Measurements from ENCODE around the gene BMP5. TPM values are rescaled to one million over a fixed set of nuclear protein-coding genes. Genes with fewer than 3 reads are reported as not detected.

BMP5 gene
- total RNA-seq, 1 donor from 2014 or later, result 4.9 TPM

GRCh38 chr6:55811074-55811473 is 64.3 kb downstream of the BMP5 start:
- H3K27ac Mint-ChIP-seq, result no peak overlapping the region
- no peak overlapping the region for H3K4me3 Mint-ChIP-seq
- H3K36me3 Mint-ChIP-seq, result peaks cover 5% of the 10 kb centered on the region
- no peak for DNase-seq (ENCODE audit: low spot score in 2 of 2, unreplicated experiment in 2 of 2)
- peaks cover 11% of the 10 kb centered on the region for H3K9me3 Mint-ChIP-seq
- H3K4me1 Mint-ChIP-seq, result peaks cover 6% of the 10 kb centered on the region
- TF ChIP-seq CTCF (IDR thresholded peaks at IDR 0.05; ENCODE audit: unreplicated experiment), result no peak
- H3K27me3 Mint-ChIP-seq (ENCODE audit: low read depth), result peaks cover 10% of the 10 kb centered on the region

- Mint-ChIP-seq H3K36me3 (peaks cover 11% of the 10 kb centered on the region), H3K27ac (no peak overlapping the region), H3K4me3 (no peak overlapping the region), H3K27me3 (ENCODE audit: low read depth) (no peaks in the 10 kb centered on the region), H3K4me1 (no peaks in the 10 kb centered on the region), H3K9me3 (peaks cover 21% of the 10 kb centered on the region)
- DNase-seq (ENCODE audit: low spot score in 2 of 2, unreplicated experiment in 2 of 2), result no peak
- TF ChIP-seq CTCF (IDR thresholded peaks at IDR 0.05; ENCODE audit: unreplicated experiment), result no peak
Measured at GRCh38 chr6:55802259-55802658, 73.1 kb downstream of the BMP5 start.

GRCh38 chr6:55798571-55798970 is 76.8 kb downstream of the BMP5 start:
- no peaks in the 10 kb centered on the region for H3K27me3 Mint-ChIP-seq (ENCODE audit: low read depth)
- DNase-seq (ENCODE audit: low spot score in 2 of 2, unreplicated experiment in 2 of 2), result no peak
- TF ChIP-seq CTCF (IDR thresholded peaks at IDR 0.05; ENCODE audit: unreplicated experiment), result no peak
- peaks cover 4% of the 10 kb centered on the region for H3K9me3 Mint-ChIP-seq
- H3K36me3 Mint-ChIP-seq, result peaks cover 2% of the 10 kb centered on the region
- no peak overlapping the region for H3K27ac Mint-ChIP-seq
- H3K4me3 Mint-ChIP-seq, result no peak overlapping the region
- no peaks in the 10 kb centered on the region for H3K4me1 Mint-ChIP-seq

- TF ChIP-seq CTCF (IDR thresholded peaks at IDR 0.05; ENCODE audit: unreplicated experiment), result no peak
- no peak for DNase-seq (ENCODE audit: low spot score in 2 of 2, unreplicated experiment in 2 of 2)
- H3K27me3 Mint-ChIP-seq (ENCODE audit: low read depth), result peaks cover 2% of the 10 kb centered on the region
- H3K4me1 Mint-ChIP-seq, result peaks cover 7% of the 10 kb centered on the region
- peaks cover 4% of the 10 kb centered on the region for H3K9me3 Mint-ChIP-seq
- peaks cover 2% of the 10 kb centered on the region for H3K36me3 Mint-ChIP-seq
- H3K4me3 Mint-ChIP-seq, result no peak overlapping the region
- H3K27ac Mint-ChIP-seq, result no peak overlapping the region
Measured at GRCh38 chr6:55794136-55794812, 81.1 kb downstream of the BMP5 start.

- no peak for DNase-seq (ENCODE audit: low spot score in 2 of 2, unreplicated experiment in 2 of 2)
- H3K4me1 Mint-ChIP-seq, result peaks cover 22% of the 10 kb centered on the region
- H3K36me3 Mint-ChIP-seq, result no peaks in the 10 kb centered on the region
- H3K9me3 Mint-ChIP-seq, result no peaks in the 10 kb centered on the region
- no peak overlapping the region for H3K27ac Mint-ChIP-seq
- no peak overlapping the region for H3K4me3 Mint-ChIP-seq
- no peak for TF ChIP-seq CTCF (IDR thresholded peaks at IDR 0.05; ENCODE audit: unreplicated experiment)
- H3K27me3 Mint-ChIP-seq (ENCODE audit: low read depth), result peaks cover 6% of the 10 kb centered on the region
Measured at GRCh38 chr6:55785273-55785672, 90.1 kb downstream of the BMP5 start.
